Testis (tissue), 2 donors: ENCODE measurements around the gene MAGI2.

Experiments
- POLR2A ChIP-seq: fragments of 450-650 bp; IDR thresholded peaks from one replicate; pipeline ENCODE4 v1.6.1; 2017; ENCODE audit warnings: antibody characterized with exemption, mild to moderate bottlenecking, moderate library complexity
- TF ChIP-seq, protein P1 (sequence below), 3 experiments: fragments of 450-650 bp in 2 of 3; fragments of 200-600 bp in 1 of 3; sonication (generic) in 1 of 3; IDR thresholded peaks; one replicate each; pipeline ENCODE4 v1.5.1; 2016 to 2019; ENCODE audit warnings: antibody characterized with exemption in 3 of 3, mild to moderate bottlenecking in 2 of 3, moderate library complexity in 1 of 3

DNA sequence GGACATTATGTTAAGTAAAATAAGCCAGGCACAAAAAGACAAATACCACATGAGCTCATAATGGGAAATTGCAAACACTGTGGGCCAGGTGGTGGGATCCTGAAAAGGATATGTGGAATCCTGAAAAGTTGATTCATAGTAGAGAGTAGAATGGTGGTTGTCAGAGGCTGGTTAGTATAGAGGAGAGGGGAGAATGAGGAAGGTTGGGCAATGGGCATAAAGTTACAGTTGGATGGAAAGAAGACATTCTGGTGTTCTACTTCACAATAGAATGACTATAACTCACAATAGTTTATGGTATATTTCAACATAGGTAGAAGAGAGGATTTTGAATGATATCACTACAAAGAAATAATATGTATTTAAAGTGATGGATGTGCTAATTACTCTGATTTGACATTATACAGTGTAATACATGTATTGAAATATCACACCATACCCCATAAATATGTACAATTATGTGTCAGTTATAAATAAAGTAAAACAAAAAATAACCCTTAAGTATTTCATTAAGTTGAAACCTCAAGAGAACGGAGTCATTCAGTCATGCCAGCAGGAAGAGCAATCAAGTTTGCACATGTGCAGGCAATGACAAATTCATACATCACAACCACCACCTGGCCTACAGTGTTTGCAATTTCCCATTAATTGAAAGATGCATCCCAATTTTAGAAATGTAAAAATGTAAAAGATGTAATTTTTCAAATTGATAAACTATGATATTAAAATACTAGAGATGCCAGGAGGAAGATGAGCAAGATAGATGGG, 156.7 kb downstream of the MAGI2 start:
- TF ChIP-seq, protein P1, sequence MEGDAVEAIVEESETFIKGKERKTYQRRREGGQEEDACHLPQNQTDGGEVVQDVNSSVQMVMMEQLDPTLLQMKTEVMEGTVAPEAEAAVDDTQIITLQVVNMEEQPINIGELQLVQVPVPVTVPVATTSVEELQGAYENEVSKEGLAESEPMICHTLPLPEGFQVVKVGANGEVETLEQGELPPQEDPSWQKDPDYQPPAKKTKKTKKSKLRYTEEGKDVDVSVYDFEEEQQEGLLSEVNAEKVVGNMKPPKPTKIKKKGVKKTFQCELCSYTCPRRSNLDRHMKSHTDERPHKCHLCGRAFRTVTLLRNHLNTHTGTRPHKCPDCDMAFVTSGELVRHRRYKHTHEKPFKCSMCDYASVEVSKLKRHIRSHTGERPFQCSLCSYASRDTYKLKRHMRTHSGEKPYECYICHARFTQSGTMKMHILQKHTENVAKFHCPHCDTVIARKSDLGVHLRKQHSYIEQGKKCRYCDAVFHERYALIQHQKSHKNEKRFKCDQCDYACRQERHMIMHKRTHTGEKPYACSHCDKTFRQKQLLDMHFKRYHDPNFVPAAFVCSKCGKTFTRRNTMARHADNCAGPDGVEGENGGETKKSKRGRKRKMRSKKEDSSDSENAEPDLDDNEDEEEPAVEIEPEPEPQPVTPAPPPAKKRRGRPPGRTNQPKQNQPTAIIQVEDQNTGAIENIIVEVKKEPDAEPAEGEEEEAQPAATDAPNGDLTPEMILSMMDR (IDR thresholded peaks at IDR 0.05) = no peak
- no peak for TF ChIP-seq POLR2A
